GM18870 (cell line): ENCODE data around the gene TSPAN10.

Experiments used
- ATAC-seq: cut with Tn5 transposase; IDR thresholded peaks from one replicate; pipeline ENCODE4 v1.9.1; 2021; ENCODE audit warnings: moderate library complexity; ENCODE audit not compliant: unreplicated experiment

Gene TSPAN10

GRCh38 chr17:81631482-81631881 is 5.5 kb upstream of the TSPAN10 start:
- no peak for ATAC-seq

- no peak for ATAC-seq
These were observed 1.6 kb upstream of the TSPAN10 start for GRCh38 chr17:81635431-81635830.

- no peak for ATAC-seq
These were observed 957 bp upstream of the TSPAN10 start for GRCh38 chr17:81635973-81636504.

GRCh38 chr17:81638683-81639082 is 1.7 kb downstream of the TSPAN10 start:
- ATAC-seq: no peak

GRCh38 chr17:81640011-81640410 is 3.0 kb downstream of the TSPAN10 start:
- no peak for ATAC-seq

- ATAC-seq: no peak
These were observed 5.0 kb downstream of the TSPAN10 start for GRCh38 chr17:81641825-81642489.

GRCh38 chr17:81644496-81644895 is 7.5 kb downstream of the TSPAN10 start:
- no peak for ATAC-seq

GRCh38 chr17:81644976-81645952 is 8.3 kb downstream of the TSPAN10 start:
- no peak for ATAC-seq

GRCh38 chr17:81646869-81647600 is 10.0 kb downstream of the TSPAN10 start:
- ATAC-seq: no peak

- ATAC-seq: no peak
These were observed 10.6 kb downstream of the TSPAN10 start for GRCh38 chr17:81647640-81648012.

GRCh38 chr17:81648013-81648706 is 11.2 kb downstream of the TSPAN10 start:
- no peak for ATAC-seq

- ATAC-seq: no peak
These were observed 11.7 kb downstream of the TSPAN10 start for GRCh38 chr17:81648707-81649085.

- ATAC-seq: no peak
These were observed 14.0 kb downstream of the TSPAN10 start for GRCh38 chr17:81650951-81651350.

- ATAC-seq: no peak
These were observed 14.7 kb downstream of the TSPAN10 start for GRCh38 chr17:81651692-81652091.

- ATAC-seq: no peak
These were observed 16.1 kb downstream of the TSPAN10 start for GRCh38 chr17:81652906-81653771.

- ATAC-seq: no peak
These were observed 18.6 kb downstream of the TSPAN10 start for GRCh38 chr17:81655378-81656117.

- ATAC-seq: no peak
These were observed 19.2 kb downstream of the TSPAN10 start, which contains the start of gene PDE6G for GRCh38 chr17:81656118-81656743. PDE6G (minus strand) TSS chr17:81656542; CDS start chr17:81653305, 3,237 bp downstream.

- ATAC-seq: no peak
These were observed 19.8 kb downstream of the TSPAN10 start for GRCh38 chr17:81656835-81657234.
